Islet precursor cell (in vitro differentiated cells): ENCODE data around the gene SLC36A3.
"Not testable (repeated sequence)": the region's sequence is repeated elsewhere in the genome, so short reads cannot be mapped to it uniquely, and the experiment has no call there.

Experiments
- DNase-seq: peaks from one replicate; pipeline ENCODE4 v3.0.0-alpha.2; 2018

The SLC36A3 gene

DNA sequence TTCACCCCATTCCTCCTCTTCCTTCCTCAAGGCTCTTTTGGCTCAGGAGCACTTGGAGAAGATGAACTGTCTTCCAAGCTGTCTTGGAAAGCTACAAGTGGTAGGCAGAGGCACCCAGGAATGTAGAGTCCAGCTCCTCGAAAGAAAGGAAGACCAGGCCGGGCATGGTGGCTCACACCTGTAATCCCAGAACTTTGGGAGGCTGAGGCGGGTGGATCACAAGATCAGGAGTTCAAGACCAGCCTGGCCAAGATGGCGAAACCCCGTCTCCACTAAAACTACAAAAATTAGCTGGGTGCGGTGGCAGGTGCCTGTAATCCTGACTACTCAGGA, 68.4 kb downstream of the SLC36A3 start:
- DNase-seq = not testable (repeated sequence)

DNA sequence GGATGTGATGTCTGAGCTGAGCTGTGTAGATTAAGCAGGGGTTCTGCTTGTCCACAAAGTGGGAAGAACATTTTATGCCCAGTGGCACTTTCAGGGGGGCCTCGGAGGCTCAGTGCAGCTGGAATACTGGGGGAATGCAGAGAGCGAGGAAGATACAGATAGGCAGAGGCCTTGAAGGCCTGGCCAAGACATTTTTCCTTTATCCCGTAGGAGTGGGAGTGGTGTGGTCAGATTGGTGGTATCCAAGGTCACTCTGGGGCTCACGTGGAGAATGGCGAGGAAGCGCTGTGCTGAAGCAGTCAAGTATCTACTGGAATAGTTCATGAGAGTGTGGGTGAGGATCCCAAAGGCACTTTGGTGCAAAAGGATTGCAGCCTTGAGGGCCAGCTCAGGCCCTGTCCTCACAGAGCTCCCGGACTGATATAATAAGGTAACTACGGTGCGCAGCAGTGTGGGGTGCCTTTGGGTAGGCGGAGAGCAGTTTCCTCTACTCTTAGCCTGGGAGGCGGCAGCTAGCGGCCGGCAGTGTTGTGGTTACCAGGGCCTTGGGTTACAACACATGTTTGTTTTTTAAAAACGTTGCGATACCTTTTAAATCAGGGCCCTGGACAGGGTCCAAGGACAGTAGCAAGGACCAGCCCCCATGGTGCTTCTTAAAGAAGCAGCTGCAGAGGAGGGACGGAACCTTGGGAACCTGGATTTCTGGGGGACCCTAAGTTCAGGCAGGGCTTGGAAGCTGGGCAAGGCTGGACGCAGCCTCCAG, 68.9 kb downstream of the SLC36A3 start:
- DNase-seq = no peak

DNA sequence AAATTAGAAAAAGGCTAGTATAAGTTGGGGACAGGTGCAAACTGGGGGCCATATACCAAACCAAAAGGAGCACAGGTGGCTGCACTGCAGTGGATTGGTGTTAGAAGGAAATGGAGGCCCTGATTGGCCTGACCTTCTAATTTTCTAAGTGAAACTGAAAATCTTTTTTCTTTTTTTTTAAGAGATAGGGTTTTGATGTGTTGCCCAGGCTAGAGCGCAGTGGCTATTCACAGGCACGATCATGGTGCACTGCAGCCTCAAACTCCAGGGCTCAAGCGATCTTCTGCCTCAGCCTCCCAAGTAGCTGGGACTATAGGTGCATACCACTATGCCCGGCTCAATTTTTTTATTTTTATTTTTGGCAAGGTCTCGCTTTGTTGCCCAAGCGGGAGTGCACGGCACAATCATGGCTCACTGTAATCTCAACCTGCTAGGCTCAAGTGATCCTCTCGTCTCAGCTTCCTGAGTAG, 69.9 kb downstream of the SLC36A3 start:
- no peak for DNase-seq

DNA sequence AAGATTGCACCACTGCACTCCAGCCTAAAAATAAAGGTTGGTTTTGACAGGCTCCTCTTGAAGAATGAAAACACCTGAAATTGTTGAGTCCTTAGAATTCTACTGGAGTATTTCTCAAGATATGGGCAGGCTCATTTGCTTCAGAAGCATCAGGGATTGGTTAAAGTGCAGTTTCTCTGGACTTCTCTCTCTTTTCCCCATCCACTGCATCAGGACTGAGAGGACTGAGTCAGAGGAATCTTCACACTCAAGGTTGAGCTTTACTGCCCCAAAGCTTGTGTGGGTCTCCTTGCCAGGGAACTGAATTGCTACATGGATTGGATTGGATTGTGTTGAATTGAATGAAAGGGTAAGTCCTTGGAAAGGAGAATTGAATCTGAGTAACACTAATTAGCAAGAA, 72.2 kb downstream of the SLC36A3 start:
- no peak for DNase-seq

DNA sequence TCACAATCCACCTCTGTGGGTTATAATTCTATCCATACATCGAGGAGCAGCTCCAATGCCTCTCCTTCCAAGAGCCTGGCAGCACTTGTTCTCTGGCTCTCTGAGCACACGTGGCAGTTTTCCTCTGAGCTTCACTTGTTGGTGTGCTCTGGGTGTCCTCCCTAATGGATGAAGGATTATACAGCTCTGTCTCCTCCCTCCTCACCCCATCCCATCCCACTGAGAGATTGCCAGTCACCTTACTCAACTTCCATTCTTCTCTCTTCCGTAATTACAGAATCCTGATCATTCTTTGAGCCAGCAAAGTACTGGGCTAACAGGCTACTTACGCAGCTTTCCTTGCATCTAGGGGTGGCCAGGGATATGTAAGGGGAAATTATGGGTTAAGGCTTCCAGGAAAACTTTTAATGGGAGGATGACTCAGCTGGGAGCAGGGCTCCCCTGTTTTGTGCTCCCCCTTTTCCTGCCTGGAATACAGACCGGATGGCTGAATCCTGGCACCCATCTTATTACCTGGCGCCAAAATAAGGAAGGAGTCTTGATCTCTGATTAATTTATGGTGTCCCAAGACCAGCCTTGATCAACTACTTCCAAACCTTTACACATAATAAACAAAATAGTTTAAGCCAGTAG, 73.4 kb downstream of the SLC36A3 start:
- no peak for DNase-seq

DNA sequence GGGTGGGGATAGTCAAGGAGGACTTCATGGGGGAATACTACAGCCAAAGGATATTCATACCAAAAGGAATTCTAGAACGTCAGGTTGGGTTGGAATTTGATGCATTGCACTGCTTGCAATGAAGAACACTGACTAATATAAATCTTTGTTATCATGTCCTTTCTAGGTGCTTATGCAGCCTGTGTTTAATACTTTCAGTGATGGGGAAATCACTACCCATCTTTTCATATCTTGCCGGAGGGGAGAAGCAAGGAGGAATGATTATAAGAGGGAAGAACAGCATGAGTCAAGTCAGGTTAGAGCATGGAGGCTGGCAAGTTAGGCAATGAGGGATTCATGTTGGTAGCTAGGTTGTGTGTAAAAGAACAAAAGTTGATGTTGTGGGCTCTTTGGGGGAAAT, 74.6 kb downstream of the SLC36A3 start:
- no peak for DNase-seq

DNA sequence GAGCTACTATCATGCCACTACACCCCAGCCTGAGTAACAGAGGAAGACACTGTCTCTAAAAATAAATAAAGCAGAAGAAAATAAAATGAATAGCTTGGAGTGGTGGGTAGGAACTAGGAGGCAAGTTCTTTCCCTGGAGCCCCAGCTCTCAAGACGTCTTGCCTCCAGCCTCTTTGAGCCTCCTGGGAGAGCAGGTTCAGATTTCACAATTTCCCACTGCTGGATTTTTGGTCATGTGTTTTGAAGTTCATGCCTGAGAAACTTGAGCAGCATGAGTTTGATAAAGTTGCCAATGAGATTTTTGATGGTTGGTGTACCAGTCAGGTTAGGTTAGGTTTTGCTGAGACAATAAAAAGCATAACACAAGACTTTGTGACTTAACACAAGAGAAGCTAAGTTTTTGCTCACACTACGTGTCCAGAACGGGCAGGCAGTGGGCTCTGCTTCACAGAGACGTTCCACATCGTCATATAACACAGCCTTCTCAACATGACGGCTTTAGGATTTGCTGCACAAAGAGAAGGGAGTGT, 75.6 kb downstream of the SLC36A3 start:
- no peak for DNase-seq
